ENCODE data around the gene ALMS1.
"Not testable (repeated sequence)": the region's sequence is repeated elsewhere in the genome, so short reads cannot be mapped to it uniquely, and the experiment has no call there.

ALMS1 gene

DNA sequence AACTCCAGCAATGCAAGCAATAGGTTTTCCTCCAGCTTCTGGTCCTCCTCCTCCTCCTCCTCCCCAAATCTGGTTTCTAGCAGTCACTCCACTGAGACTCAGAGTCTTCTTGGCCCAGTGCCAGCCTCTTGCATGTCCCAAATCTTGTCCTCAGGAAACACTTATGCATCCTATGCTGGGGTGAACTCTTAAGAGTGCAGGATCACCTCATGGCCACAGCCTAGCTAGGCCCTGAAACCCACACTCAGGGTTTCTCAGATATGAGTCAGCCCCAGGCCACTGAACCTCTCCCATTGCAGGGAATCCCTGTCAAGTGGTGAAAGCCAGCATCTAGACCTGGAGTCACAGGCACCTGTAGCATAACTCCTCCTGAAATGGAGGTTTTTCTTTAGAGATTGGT, 238.4 kb downstream of the ALMS1 start:
- not testable (repeated sequence) for FAIRE-seq

DNA sequence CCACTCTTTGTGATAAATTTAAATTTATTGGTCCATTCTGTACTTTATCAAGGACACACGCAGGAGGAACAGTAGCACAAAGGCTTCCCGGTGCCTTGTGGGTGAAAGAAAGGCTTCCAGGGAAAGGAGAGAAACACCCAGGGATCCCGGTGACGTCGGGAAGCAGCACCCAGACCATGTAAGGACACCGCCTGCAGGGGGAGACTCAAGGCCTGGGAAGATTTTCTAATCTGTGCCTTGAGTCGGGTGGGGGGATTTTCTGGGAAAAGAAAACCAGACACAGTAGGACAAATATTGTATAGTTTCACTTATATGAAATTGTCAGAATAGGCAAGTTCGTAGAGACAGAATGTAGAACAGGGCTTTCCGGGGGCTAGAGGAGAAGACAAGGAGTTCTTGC, 239.0 kb downstream of the ALMS1 start:
- not testable (repeated sequence) for FAIRE-seq

DNA sequence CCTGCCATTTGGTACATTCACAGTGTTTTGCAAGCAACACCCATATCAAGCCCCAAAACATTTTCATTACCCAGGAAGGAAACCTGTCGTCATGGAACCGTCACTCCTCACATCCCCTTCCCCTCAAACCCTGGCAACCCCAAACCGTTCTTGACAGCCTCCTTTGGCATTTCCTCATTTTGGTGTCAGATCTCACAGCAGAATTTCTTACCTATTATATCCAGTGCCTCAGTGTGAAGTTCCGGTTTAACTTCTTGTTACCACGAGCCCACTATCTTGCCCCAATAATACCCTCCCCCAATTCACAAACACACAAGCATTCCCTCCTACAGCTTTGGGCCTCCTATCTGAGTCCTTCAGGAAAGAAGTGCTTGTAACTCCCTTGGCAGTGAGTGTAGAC, 240.6 kb downstream of the ALMS1 start:
- FAIRE-seq = not testable (repeated sequence)

DNA sequence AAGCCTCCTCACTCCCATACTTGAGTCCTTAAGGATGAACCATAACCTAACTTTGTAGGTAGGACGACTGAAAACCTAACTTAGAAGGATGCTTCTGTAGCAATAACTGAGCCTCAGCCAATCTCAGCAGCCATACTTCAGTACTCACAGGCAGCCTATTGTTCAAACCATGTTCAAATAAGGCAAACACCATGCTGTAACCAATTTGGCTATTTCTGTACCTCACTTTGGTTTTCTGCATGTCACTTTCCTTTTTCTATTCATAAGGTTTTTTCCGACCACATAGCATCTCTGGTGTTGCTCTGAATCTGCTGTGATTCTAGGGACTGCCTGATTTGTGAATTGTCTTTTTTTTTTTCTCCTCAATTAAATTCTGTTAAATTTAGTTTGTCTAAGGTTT, 242.9 kb downstream of the ALMS1 start:
- not testable (repeated sequence) for FAIRE-seq

DNA sequence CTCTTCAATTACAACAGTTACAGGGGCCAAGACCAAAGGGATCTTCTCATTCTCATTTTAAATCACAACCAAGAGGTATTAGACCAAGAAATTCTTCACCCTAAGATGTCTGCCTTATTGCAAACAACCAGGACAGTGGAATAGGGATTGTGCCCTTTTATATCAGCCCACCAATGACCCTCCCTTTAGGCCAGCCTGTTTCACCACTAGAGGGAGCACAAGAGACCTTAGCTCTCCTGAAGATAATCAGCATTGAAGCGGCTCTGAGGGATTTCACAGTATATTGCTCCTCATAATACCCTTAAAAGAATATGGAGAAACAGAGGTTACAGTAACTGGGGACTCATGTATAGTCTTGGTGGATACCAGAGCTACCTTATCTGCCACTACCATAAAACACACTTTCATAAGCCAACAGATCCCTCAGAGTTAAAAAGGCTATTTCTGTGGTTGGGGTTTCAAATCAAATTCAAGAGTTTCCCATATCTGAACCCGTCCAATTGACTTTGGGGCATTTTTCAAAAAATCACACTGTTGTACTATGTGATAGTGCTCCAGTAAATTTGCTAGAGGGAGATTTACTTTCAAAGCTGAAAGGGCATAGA, 245.1 kb downstream of the ALMS1 start:
- peak; percentile 89 for FAIRE-seq

DNA sequence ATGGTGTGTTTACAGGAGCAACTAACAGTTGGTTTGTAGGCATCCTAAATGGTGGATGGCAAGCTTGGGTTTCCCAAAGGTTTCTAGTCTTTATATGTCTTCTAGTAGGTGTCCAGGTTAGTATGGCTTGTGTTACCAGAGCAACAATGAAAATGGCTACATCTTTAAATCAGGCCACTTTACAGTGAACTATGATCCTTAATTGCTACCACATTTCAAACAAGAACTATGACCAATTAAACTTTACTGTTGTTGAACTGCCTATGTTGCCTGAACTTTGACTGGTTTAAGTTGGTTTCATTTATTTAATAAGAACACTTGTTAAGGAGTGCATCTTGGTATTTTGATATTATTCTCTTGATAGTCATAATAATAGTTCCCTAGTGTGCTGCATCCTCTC, 251.3 kb downstream of the ALMS1 start:
- not testable (repeated sequence) for FAIRE-seq

DNA sequence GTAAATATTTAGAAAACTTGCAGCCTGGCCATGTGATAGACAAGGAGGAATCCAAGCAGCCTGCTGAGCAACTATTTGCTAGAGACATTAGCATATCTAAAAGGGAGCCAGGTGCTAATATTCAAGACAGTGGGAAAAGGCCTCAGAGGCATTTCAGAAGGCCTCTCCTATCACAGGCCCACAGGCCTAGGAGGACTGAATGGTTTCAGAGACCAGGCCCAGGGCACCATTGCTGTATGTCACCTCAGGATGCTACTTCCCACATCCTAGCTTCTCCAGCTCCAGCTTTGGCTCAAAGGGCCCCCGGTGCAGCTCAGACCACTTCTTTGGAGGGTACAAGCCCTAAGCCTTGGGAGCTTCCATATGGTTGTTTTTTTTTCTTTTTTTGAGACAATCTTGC, 252.8 kb downstream of the ALMS1 start:
- no peak for FAIRE-seq

DNA sequence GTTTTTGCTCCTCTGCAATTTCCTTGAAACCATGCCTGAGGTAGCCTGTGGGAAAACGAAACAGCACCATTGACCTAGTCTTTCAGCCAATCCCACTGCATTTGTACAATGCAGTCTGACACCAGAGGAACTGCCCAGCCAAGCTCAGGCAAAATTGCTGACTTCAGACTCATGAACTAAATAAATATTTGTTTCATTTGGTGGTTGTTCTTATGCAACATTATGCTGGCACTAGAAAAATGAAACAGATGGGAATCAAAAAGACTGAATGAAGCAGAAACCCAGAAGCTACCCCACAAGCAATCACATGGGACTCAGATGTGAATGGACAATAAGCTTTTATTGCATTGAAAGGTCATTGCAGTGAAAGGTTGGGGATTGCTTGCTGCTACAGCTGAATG, 254.9 kb downstream of the ALMS1 start:
- no peak for FAIRE-seq

DNA sequence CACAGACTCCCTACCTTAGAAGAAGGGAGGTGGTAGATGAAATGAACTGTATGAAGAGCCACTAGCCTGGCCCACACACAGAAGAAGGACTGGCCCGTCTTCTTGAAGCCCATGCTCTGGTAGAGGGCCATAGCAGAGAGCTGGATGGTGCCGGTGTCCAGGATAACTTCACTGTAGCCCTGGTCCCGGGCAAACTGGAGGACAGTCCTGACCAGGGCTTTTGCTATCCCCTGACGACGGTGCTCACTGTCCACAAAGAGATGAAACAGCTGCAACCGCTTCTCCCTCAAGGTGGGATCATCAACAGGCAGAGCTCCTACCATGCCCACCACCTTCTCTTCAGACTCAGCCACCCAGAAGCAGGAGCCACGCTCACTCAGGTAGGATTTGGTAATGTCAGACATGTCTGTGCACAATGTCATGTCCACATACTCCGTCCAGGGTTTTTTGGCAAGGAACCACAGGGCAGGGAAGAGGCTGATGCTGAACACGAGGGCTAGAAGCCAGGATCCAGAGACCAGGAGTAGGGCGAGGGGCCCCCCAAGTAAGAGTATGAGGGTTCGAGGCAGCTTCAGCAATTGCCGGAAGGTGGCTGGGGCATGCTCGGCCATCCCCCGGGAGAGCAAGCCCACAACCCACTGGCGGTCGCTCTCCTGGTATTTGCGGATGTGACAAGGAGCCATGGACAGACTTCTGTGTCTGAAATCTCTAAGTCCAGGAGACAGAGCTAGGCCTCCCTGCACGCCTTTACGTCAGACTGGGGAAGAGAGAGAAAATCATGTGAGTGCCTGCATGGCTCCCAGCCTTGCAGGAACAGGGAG, 255.5 kb downstream of the ALMS1 start:
- FAIRE-seq = no peak

DNA sequence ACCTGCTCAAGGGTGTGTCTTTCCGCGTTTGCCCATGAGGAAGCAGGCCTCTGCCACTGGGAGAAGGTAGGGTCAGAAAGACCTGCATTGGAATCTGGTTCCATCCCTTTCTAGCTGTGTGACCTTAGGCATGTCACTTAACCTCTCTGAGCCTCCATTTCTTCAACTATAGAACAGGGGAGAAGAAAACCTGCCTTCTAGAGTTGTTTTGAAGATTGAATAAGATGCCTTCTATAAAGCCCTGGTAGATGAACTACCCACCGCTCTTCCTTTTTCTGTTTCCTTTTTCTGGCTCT, 256.1 kb downstream of the ALMS1 start:
- no peak for FAIRE-seq

DNA sequence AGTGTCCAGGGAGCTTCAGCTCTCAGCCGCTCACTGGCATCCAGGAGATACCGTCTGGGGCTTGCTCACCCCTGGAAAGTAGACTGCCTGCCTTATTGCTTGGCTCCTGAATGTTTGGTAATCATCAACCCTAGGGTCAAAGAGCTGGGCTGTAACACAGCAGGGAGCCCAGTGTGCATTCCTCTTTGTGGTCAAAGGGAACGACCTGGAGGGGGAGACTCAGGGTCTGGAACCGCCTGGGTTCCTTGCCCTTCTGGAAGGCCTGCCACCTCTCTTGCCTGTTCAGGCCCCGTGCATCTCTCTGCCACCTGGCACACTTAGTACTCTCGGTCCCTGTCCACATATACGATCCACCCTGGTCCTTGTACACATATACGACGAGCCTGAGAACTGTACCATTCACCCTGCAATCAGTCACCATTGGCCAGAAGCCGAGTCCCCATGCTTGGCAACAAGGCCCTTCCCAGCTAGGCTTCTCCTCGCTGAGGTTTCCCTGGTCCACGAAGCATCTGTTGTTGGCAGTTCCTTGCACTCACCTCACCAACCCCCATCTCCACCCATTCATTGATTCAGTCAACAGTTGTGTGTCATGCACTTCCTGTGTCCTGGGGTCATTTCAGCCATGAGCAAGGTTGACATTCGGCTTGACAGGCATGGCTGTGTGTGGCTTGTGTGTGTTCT, 256.8 kb downstream of the ALMS1 start, which contains the start of gene NAT8:
TSS of gene NAT8 (minus strand) at position 85 of the 681 bp plus-strand sequence. CDS start 794 bp downstream, outside the sequence.
- FAIRE-seq = no peak

DNA sequence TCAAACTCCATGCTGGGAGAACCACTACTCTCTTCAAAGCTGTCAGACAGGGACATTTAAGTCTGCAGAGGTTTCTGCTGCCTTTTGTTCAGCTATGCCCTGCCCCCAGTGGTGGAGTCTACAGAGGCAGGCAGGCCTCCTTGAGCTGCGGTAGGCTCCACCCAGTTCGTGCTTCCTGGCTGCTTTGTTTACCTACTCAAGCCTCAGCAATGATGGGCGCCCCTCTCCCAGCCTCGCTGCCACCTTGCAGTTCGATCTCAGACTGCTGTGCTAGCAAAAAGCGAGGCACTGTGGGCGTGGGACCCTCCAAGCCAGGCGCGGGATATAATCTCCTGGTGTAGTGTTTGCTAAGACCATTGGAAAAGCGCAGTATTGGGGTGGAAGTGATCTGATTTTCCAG, 262.1 kb downstream of the ALMS1 start:
- not testable (repeated sequence) for FAIRE-seq

DNA sequence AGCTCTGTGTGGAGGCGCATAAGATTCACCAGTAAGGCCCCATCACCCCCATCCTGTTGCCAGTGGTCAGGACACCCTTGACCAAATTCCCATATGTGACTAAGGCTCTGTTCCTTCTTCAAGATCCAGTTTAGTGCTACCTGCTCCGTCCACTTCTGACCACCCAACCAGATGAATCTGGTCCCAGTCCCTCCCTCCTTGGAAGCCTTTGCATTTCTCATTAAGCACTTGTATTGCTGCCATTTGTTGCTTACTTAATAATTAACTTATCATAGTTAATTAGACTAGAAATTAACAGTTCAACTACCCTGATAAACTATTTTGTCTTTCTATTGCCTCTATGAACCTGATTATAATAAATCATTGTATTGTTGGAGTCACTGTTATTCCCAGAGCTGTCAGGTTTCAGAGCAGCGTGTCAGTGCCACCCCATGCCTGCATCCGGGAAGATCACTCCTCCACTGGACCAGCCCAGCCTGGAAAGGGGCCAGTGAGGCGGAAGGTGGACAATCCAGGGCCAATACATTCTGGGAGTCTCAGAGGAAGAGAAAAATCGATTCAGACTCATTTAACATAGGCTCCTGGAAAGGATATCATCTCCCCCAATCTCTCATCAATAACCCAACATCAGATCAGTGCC, 266.1 kb downstream of the ALMS1 start:
- no peak for FAIRE-seq

DNA sequence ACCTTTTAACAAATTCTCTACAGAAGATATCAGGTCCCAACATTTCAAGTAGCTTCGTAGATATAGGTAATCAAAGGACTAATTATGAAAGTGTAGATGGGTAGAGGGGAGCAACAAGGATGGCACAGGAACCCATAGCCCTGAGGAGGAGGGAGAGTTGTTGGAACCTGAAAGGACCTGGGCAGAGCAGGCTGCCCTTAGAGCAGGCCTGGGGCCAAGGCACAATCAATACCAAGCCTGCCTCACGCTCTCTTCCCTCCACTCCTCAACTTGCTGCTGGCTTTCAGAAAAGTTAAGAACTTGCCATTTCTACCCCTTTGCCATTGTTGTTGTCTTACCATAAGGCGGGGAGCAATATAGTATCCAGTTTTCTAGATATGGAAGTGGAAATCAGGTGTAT, 266.7 kb downstream of the ALMS1 start:
- no peak for FAIRE-seq

DNA sequence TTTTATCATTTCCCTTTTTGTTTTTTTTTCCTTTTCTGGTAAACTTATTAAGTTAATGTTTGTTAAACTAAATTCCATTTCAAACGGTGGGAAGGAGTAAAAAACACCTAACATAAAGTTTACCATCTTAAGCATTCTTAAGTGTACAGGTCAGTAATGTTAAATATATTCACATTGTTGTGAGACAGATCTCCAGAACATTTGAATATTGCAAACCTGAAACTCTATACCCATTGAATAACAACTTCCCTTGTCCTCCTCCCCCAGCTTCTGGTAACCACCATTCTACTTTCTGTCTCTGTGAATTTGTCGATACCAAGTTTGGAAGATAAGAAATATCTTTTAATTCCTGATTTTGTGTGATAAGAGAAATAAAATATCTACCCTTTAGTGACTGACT, 268.5 kb downstream of the ALMS1 start:
- FAIRE-seq = no peak

Measured in G401.6 (cell line).